GM21367 (cell line): Measurements from ENCODE around the gene SMIM36.
"Not testable (repeated sequence)": the region's sequence is repeated elsewhere in the genome, so short reads cannot be mapped to it uniquely, and the experiment has no call there.

Experiments used
- ATAC-seq: cut with Tn5 transposase; IDR thresholded peaks from one replicate; pipeline ENCODE4 v1.9.1; 2021; ENCODE audit not compliant: unreplicated experiment

Gene SMIM36

DNA sequence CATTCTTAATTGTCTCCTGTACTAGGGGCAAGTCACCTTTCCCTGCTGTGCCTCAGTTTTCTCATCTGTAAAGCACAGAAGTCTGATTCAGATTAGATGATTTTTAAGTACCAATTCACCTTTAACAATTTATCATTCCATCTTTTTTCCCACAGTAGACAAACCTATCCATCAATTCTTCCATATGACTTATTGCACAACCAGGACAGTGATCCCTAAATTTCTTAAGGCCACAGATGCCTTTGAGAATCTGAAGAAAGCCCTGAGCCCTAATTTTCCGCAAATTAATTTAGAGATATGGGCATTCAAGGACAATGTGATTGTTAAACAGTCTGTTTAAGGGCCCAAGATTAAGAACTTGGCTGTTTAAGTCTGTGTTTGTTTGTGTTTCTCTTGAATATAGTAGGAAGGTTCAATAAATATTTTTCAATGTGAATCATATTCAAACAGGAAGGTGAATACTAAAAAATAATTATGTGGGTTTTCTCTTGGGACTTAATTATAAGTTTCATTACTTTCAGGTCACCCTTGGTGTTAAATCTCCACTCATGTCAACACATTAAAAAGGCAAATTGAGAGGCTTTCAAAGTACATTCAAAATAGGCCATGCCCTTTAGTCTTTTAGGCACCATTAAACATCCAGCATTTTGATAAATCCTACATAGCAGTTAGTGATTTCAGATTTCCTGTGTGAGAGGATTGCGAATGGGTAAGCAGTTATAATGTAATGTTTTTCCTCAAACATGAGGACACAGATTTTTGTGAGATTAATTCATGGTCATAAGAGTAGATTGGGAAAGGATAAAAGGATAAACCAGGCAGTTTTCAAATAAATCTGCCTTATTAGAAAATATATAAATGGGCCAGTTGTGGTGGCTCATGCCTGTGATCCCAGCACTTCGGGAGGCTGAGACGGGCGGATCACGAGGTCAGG, 54.7 kb downstream of the SMIM36 start:
- no peak for ATAC-seq

DNA sequence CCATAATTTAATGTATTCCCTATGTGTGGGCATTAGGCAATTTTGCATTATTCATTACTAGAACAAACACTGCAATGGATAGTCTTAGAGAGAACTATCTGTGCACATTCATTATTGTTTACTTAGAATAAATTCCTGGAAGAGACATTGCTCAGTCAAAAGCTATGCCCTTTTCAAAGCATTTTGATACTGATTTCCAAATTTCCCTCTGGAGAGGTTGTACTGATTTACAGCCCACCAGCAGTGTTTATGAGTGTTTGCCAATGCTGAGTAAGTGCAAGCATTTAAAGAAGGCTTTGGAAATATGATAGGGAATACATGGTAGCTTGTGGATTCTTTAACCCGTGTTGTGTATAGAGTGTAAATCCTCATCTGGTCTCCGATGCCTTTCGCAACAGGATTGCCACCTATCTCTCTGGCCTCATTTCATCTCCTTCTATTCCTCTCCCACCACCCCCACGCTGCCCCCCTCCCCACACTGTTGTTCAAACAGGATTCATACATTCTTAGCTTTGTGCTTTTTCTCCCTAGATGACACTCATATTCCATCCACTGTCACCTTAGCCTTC, 56.3 kb downstream of the SMIM36 start:
- ATAC-seq: no peak

- ATAC-seq: no peak
Measured at GRCh38 chr17:55453839-55454557, 57.3 kb downstream of the SMIM36 start.

DNA sequence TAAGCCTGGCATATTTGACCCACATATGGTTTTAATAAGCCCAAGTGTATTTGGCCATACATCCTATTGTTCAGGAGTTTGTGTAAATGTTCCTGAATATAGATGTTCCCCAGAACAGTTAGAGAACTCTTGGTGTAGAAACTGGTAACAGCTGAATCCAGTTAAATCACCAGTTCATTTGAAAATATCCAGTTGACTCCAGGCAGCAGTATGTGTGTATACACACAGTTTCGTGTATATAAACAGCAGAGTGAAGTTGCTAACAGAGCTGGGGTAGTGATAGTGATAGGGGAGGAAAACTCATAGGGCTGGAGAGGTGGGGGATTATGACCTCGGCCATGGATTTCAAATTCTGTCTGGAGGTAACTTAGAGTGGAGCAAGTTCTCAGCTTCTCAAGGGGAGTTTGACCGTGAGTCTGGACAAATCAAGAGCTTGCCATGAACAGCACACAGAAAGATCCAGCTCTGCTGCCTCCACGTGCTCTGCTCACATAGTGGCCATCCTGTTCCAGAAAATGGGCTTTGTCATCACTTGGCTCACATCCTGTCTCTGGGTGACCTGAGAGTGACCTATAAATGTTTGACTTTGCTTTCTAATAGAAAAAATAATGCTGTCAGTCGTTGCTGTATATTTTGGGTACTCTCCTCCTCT, 59.0 kb downstream of the SMIM36 start:
- ATAC-seq: no peak

DNA sequence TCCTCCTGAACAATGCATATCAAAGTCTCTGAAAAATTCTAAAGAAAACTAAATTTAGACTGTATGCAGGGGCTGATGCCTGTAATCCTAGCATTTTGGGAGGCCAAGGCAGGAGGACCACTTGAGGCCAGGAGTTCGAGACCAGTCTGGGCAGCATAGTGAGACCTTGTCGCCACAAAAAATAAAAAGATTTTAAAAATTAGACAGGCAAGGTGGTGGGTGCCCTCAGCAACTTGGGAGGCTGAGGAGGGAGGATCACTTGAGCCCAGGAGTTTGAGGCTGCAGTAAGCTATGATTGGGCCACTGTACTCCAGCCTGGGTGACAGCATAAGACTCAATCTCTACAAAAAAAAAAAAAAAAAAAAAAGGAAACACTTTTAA, 59.5 kb downstream of the SMIM36 start:
- ATAC-seq: no peak

GRCh38 chr17:55451203-55451641, 60.0 kb downstream of the SMIM36 start:
- no peak for ATAC-seq

DNA sequence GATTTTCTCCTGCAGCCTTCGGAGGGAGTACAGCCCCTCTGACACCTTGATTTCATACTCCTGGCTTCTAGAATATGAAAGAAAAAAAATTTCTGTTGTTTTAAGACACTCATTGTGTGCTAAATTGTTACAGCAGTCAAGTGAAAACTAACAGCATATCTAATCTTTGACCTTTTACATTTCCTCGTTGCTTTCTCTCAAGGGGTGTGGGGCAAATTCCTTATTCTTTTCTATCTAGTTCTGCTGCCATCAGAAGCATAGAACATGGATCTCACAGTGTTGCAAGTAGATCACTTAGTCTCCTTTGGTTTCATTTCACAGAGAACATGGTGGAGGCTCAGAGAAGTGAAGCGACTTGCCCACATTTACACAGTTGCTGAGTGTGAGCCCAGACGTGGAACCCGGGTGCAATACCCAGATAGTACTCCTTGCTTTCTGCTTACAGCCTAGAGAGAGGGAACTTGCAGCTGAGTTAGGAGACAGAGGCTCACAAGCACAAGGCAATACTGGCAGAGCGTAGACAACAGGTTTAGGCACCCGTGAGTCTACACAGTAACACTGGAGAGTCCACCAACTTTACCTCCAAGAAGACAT, 60.9 kb downstream of the SMIM36 start:
- no peak for ATAC-seq

GRCh38 chr17:55448681-55449080, 62.6 kb downstream of the SMIM36 start:
- no peak for ATAC-seq

DNA sequence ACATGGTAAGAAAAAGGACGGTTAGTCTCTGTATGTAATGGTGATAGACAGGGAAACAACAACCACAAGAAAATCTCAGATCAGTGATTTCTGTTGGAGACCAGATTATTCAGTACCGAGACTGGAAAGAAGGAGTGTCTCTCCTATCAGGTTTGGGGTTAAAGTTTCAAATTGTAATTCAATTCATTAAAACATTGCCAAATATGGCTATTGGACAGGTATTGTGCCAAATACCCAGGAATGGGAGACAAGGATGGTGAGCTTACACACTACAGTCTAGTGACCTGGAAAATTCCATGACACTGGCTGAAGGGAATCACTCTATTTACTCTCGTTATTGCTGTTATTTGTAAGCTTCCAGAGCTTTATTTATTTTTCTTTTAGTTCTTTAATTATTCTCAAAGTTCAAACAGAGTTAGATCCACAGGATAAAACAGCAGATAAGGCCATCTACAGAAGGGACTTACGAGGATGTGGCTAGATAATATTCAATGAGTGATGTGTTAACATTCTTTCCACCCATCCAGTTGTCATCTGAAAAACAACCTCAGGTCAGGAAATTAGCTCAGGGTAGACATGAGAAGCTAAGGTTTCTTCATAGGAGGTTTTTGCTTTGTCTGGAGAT, 64.6 kb downstream of the SMIM36 start:
- no peak for ATAC-seq

GRCh38 chr17:55446004-55446403, 65.2 kb downstream of the SMIM36 start:
- not testable (repeated sequence) for ATAC-seq

- ATAC-seq: peak; percentile 84
Measured at GRCh38 chr17:55444471-55445441, 66.5 kb downstream of the SMIM36 start.

DNA sequence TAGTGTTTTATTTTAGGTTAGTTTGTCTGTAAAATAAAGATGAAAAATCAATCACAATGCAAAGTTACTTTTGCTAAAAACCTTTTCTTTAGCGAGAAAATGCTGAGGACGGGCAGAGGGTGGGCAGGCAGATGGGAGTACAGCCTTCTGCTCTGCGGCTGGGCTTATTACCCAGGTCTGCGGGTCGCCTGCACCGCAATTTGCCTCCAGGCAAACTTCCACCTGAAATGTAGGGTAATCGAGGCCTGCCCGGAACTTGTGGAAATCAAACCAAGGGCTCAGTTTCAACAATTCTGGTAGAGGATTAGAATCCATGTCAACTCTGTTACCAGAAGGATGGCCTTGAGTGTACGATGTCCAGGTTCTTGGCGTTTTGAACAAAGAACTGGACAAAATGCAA, 67.3 kb downstream of the SMIM36 start:
- no peak for ATAC-seq

GRCh38 chr17:55442953-55443683, 68.1 kb downstream of the SMIM36 start:
- ATAC-seq: no peak

GRCh38 chr17:55442462-55442861, 68.8 kb downstream of the SMIM36 start:
- no peak for ATAC-seq

DNA sequence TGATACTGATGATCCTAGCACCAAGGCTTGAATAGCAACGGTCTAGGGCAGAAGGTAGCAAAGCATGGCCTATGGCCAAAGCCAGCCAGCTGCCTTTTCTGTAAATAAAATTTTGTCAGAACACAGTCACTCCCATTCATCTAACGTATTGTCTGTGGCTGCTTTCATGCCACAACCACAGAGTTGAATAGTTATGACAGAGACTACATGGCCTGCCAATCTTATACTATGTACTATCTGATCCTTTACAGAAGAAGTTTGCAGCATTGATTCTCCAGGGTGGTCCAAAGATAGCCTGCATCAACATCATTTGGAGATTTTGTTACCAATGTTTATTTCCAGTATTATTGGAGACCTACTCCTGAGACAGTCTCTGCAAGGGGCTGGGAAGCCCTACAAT, 69.7 kb downstream of the SMIM36 start:
- ATAC-seq: no peak

GRCh38 chr17:55440391-55440790, 70.9 kb downstream of the SMIM36 start:
- ATAC-seq: no peak

DNA sequence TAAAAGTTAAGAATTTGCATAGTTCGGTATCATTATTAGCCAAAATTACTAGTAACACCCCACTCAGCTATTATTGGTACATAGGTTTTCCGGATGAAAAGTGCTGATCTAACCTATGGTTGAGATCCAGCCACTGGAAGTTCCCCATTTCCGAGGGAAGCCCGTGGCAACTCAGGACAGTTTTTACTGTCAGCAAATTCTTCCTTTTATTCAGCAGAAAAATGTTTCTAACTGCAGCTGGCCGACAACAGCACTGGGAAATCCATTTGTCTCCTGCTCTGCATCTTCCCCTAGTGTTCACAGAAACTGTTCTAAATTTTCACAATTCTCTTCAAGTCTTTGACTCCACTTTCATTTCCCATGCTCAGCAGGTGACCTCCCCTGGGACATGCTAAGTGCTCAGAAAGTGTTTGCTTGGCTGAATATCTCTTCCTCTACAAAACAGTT, 74.1 kb downstream of the SMIM36 start:
- peak; percentile 73 for ATAC-seq
